Activated T-helper 9 cell treated with anti-CD3 and anti-CD28 coated beads, Interleukin-2, amount 50 U/mL, for 16 hours (primary cell): Measurements from ENCODE around the gene SAMD14.

Experiments used
- DNase-seq: peaks from one replicate; pipeline ENCODE4 v3.0.0-alpha.2; 2020; ENCODE audit warnings: low read depth

SAMD14 gene

GRCh38 chr17:50147841-50148225, 17.9 kb upstream of the SAMD14 start:
- no peak for DNase-seq

DNA sequence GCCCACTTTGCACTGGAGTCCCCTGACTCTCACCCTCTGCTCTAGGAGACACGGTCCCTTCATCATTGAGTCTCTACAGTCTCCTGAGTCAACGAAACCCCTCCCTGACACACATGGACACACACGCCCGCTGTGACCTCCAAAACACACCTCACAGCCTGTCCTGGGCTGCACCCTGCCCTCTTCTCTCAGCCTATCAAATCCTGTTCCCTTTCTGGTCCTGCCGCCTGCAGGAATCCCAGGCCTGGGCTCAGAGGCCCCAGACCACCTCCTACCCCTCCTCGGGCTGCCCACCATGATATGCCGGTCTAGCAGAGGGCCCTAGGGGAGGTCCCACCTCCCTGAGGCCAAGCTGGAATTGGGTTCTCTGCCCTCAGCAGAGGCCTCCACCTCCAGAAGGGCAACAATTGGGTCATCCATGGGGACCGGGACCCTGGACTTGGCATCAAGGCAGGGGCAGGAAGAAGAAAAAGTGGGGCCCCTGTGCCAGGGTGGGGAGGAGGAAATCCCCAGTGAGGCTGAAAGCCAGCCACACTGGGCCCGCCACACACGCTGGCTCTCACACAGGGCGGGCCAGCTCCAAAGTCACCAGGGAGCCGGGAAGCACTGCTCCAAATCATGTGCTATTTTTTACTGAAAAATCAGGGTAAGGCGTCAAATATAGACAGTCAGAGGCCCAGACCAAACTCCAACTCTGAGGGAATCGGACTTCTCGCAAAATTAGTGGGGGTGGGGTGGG, 17.1 kb upstream of the SAMD14 start:
- no peak for DNase-seq

DNA sequence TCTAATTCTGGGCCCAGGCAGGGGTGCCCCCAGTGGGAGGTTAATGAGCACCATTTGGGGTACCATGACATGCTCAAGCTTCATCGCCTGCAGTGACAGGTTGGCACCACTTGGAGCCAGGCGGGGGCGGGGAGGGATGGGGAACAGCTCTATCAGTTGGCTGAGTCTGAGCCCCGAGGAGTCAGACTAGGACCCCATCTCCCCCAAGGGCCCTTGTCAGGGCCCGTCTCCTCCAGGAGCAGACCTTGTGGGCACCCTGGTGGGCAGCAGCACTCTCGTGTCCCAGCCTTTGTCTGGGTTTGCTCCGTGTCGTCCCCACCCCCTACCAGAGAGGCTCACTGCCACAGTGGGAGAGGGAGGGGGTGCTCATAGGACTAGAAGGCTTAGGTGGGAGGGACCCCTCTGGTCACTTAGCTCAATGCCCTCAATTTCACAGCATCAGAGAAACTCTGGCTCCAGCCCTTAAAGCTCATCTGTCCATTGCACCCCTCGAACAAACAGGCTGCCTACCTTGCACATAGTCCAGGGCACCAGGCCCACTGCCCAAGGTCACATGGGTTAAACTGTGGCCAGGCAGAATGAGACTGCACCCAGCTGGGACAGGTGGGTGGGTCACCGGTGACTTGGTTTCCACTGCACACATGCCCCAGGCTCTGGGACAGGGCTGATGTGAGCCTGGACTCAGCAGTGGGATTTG, 16.4 kb upstream of the SAMD14 start:
- no peak for DNase-seq

DNA sequence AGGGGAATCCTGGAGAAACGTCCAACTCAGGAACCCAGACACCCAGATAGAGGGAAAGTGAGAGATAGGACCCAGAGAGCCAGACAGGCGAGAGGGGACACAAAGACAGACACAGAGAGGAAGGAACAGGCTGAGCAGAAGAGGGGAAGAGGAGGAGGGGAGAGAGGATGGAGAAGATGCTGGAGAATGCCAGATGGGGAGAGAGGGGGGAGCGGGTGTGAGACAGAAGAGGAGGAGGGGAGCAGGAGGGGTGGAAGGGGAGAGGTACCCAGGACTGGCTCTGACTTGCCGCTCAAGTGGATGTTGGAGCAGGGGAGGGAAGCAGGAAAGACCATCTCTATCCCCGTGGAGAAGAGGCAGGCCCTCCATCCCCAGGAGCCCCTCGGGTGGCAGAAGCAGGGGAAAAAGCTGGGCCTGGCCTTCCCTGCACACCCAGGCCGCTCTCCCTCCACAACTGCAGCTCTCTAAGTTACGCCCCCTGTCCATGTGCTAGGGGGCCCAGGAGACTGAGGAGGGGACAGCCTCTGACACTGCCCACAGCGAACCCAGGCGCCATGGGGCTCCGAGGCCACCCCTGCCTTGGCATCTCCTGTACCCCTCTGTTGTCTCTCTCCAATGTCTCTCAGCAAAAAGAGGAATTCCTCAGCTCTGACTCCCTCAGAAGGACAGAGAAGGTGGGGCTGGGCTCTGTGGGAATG, 15.7 kb upstream of the SAMD14 start:
- no peak for DNase-seq

GRCh38 chr17:50144845-50145531, 15.0 kb upstream of the SAMD14 start:
- DNase-seq, result no peak

DNA sequence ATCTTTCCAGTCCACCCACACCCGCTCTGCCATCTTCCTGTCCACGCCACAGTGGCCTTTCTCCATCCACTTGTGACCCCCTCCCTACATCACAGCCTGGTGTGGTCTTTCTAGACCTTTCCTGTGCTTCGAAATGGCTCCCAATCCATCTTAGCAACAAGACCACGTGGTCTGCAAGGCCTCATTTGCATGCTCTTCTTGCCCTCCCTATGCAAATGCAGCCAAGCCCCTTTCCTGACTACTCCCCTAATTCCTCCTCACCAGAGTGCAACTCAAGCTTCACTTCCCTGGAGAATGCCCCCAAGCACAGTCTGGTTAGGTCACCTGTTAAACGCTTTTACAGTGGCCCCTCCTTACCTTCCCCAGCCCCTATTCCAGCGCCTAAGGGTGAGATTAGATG, 14.4 kb upstream of the SAMD14 start:
- DNase-seq, result no peak

GRCh38 chr17:50143461-50144176, 13.7 kb upstream of the SAMD14 start:
- no peak for DNase-seq

DNA sequence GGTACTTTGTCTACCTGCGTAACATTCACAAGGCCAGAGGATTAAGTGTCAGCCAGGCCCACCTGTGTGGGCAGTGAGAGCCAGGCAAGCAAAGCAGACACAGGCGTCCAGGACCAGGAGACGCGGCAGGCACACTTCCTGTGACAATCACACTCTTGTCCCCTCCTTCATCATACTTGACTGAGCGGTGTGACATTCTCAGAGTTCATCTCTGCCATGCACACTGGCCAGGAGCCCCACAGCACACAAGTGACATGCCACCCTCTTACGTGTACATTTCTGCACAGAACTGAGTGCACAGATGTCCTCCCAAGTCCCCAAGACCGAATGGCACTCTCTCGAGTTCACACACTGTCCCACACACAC, 11.8 kb upstream of the SAMD14 start:
- no peak for DNase-seq

DNA sequence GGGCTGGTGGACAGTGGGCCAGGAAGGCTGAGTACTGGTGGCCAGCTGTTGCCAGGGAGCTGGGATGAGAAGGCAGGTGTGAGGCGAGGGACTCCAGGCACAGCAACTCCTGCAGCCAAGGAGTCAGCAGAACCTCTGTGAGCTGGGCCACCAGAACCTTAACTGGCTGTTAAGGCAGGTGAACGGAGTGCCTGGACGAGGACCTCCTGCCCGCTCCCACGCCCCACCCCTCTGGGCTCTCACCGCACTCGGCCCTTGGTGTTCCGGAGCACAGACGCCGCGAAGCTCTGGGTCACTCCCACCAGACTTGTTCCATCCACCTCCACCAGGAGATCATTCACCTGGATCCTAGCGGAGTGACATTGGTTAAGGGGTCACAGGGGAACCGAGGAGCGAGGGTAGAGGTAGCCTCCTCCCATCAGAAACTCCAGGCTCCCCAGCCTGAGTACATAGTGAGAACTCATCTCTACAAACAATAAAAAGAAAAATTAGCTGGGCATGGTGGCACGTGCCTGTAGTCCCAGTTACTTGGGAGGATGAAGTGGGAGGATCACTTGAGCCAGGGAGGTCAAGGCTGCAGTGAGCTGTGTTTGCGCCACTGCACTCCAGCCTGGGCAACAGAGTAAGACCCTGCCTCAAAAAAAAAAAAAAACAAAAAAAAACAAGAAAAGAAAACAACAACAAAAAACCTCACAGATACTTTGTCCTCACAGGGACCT, 11.2 kb upstream of the SAMD14 start:
- no peak for DNase-seq

- DNase-seq, result peak; percentile 68
Measured at GRCh38 chr17:50139950-50140885, 10.3 kb upstream of the SAMD14 start.

DNA sequence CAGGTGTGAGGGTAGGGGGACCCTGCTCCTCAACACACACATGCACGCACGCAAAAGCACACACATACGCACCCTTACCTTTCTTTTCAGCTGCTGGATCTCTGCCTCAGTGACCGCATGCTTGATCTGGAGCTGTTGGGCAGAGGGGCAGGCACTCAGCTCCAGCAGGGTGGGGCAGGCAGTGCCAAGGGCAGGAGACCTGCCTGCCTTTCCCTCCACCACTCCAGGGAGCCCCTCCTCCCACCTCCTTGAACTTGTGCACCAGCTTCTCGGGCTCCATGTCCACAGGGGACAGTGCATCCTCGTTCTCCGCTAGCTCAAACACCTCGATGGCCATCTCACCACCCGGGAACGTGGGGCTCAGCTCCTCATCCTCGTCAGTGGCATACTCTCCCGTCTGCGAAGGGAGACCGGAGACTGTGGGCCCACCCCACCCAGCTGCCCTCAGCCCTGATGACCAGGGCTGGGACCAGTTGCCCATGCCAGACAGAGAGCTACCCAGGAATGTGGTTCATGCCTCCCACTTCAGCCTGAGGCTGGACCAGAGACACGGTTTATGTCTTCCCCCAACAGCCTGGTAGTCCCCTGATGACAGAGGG, 9.3 kb upstream of the SAMD14 start:
- no peak for DNase-seq

- DNase-seq, result no peak
Measured at GRCh38 chr17:50137042-50137441, 7.1 kb upstream of the SAMD14 start.

DNA sequence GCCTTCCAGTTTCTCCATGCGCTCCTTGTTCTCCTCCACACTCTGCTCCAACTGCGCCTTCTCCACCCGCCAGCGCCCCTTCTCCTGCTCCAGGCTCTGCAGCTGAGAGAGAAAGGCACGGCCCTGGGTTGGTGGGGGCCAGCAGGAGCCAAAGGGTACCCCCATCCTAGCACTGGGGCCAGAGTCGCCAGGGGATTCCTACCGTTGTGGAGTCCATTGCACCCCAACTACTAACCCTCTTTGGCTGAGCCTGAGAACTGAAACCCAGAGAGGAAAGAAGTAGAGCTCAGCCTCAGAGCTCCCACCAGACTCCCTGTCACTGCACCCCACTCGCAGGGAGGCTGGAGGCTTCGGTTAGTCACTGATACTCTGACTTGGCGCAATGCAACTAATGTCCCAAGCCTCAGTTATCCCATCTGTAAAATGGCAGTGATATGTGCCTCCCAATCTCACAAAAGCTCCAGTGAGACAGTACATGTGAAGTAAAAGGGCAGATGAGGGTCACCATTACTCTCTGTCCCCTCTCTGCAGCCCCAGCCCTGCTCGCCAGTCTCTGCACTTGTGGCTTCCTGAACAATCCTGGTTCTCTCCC, 6.2 kb upstream of the SAMD14 start:
- DNase-seq, result no peak

DNA sequence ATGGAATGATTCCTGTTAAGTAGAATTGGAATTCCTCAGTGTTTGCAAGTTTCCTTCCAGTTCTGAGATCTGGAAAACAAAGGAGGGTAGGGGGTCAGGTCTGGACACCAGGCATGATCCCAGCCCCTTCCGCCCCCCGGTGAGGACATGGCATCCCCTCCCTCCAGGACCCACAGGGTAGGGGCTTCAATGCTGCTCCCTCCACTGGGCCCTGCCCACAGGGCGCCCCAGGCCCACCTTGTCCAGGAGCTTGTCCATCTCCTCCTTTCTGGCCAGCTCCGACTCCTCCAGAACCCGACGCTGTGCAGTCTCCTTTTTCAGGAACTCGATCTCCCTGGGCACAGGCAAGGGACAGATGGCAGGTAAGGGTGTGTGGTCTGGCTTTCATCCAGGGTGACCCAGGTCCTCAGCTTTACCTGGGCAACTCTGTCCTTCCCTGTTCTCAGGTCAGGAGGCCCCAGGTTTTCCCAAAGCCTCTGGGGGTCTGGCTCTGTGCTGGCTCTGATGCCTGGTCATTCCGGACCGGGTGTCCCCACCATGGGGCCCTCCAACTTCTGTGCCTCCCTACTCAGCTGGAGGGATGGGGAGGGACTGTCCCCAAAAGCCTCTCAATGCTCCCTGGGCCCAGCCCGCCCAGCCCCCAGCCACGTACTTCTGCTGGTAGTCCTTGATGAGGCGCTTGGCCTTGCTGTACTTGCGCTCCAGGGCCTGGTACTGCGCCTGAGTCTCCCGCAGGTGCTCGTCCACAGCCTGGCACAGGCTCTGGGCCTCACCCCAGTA, 5.5 kb upstream of the SAMD14 start:
- DNase-seq, result no peak

GRCh38 chr17:50134206-50135110, 4.5 kb upstream of the SAMD14 start:
- no peak for DNase-seq

- DNase-seq, result no peak
Measured at GRCh38 chr17:50133769-50134099, 3.8 kb upstream of the SAMD14 start.

GRCh38 chr17:50133028-50133768, 3.2 kb upstream of the SAMD14 start:
- no peak for DNase-seq
